ENCODE measurements around the gene VASP.
A peak's percentile ranks its signal among the peaks of the same experiment; 100 is the strongest.

The VASP gene

DNA sequence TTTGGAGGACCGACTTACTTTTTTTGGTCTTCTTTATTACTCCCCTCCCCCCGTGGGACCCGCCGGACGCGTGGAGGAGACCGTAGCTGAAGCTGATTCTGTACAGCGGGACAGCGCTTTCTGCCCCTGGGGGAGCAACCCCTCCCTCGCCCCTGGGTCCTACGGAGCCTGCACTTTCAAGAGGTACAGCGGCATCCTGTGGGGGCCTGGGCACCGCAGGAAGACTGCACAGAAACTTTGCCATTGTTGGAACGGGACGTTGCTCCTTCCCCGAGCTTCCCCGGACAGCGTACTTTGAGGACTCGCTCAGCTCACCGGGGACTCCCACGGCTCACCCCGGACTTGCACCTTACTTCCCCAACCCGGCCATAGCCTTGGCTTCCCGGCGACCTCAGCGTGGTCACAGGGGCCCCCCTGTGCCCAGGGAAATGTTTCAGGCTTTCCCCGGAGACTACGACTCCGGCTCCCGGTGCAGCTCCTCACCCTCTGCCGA, 39.1 kb upstream of the VASP start:
- WGBS, 2 experiments, result 2 to 4% methylated on average over 31 of the region's 31 CpGs
- peaks cover 5% of the 10 kb centered on the region for H3K4me1 ChIP-seq (ENCODE audit: control insufficient read depth, insufficient read depth, low read length)
- peak overlapping the region; percentile 55 for H3K4me3 ChIP-seq (ENCODE audit: insufficient read depth, low read depth, low read length)
- H3K27ac ChIP-seq (ENCODE audit: insufficient read depth, low read depth, low read length, poor library complexity, severe bottlenecking), result peak overlapping the region; percentile 18
- H3K9me3 ChIP-seq (ENCODE audit: control insufficient read depth, low read length), result no peaks in the 10 kb centered on the region
- no peaks in the 10 kb centered on the region for H3K36me3 ChIP-seq (ENCODE audit: control insufficient read depth, insufficient read depth, low read length)
- peaks cover 60% of the 10 kb centered on the region for H3K27me3 ChIP-seq (ENCODE audit: control insufficient read depth, insufficient read depth, low read length, poor library complexity, severe bottlenecking)

- Histone ChIP-seq H3K4me3 (ENCODE audit: insufficient read depth, low read depth, low read length) (peak overlapping the region; percentile 55), H3K36me3 (ENCODE audit: control insufficient read depth, insufficient read depth, low read length) (no peaks in the 10 kb centered on the region), H3K27me3 (ENCODE audit: control insufficient read depth, insufficient read depth, low read length, poor library complexity, severe bottlenecking) (peaks cover 66% of the 10 kb centered on the region), H3K9me3 (ENCODE audit: control insufficient read depth, low read length) (no peaks in the 10 kb centered on the region), H3K4me1 (ENCODE audit: control insufficient read depth, insufficient read depth, low read length) (peaks cover 5% of the 10 kb centered on the region), H3K27ac (ENCODE audit: insufficient read depth, low read depth, low read length, poor library complexity, severe bottlenecking) (peak overlapping the region; percentile 18)
- WGBS, 2 experiments, result 1% methylated on average over 19 of the region's 19 CpGs
Observed at GRCh38 chr19:45468803-45469131, 38.5 kb upstream of the VASP start.

DNA sequence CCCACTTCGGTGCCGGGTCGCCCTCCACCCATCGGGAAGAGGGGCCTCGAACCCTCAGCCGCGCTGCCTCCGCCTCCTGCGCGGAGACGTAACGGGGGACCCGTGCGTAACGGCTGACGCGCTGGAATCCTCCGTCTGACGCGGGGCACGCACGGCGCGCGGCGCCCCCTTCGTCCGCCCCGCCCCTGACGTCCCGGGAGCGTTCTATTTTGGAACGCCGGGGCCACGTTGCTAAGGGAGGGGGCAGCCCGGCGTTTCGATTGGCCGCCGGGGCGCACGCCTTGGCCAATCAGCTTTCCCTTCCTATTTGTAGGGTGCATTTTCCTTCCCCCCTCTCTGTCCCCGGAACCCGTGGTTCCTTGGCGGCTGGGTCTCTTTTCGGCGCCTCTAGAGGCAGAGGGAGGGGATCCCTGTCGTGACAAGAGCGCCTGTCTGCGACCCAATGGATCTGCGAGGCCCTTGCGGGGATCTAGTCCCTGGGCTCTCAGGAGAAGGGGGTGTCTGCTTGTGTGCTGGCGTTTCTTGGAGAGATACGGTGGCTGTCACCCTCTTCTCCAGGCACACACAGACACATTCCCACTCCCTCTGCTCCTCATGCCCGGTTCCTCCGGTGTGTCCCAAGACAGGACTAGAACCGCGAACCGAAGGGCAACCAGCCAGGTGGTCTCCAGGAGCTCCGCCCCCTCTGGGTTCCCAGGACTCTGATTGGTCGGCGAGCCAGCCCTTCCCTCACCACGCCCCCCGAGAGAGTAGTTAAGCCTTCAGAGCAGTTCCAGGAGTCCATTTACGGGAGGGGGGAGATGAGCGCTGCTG, 37.9 kb upstream of the VASP start:
- WGBS, 2 experiments, result 0% methylated on average over 66 of the region's 66 CpGs
- Histone ChIP-seq H3K4me1 (ENCODE audit: control insufficient read depth, insufficient read depth, low read length) (peaks cover 5% of the 10 kb centered on the region), H3K27me3 (ENCODE audit: control insufficient read depth, insufficient read depth, low read length, poor library complexity, severe bottlenecking) (peaks cover 70% of the 10 kb centered on the region), H3K36me3 (ENCODE audit: control insufficient read depth, insufficient read depth, low read length) (no peaks in the 10 kb centered on the region), H3K27ac (ENCODE audit: insufficient read depth, low read depth, low read length, poor library complexity, severe bottlenecking) (peak overlapping the region; percentile 94), H3K4me3 (ENCODE audit: insufficient read depth, low read depth, low read length) (peak overlapping the region; percentile 55), H3K9me3 (ENCODE audit: control insufficient read depth, low read length) (no peaks in the 10 kb centered on the region)

- Histone ChIP-seq H3K4me1 (ENCODE audit: control insufficient read depth, insufficient read depth, low read length) (peaks cover 5% of the 10 kb centered on the region), H3K36me3 (ENCODE audit: control insufficient read depth, insufficient read depth, low read length) (no peaks in the 10 kb centered on the region), H3K27me3 (ENCODE audit: control insufficient read depth, insufficient read depth, low read length, poor library complexity, severe bottlenecking) (peaks cover 71% of the 10 kb centered on the region), H3K9me3 (ENCODE audit: control insufficient read depth, low read length) (no peaks in the 10 kb centered on the region), H3K4me3 (ENCODE audit: insufficient read depth, low read depth, low read length) (peak overlapping the region; percentile 55), H3K27ac (ENCODE audit: insufficient read depth, low read depth, low read length, poor library complexity, severe bottlenecking) (no peak overlapping the region)
- 58 to 61% methylated on average over 30 to 32 of the region's 33 CpGs for WGBS, 2 experiments
Observed at GRCh38 chr19:45469945-45470761, 37.1 kb upstream of the VASP start.

GRCh38 chr19:45470762-45471081, 36.6 kb upstream of the VASP start:
- WGBS, 2 experiments, result 93% methylated on average over 15 of the region's 15 CpGs
- no peaks in the 10 kb centered on the region for H3K36me3 ChIP-seq (ENCODE audit: control insufficient read depth, insufficient read depth, low read length)
- H3K27me3 ChIP-seq (ENCODE audit: control insufficient read depth, insufficient read depth, low read length, poor library complexity, severe bottlenecking), result peaks cover 70% of the 10 kb centered on the region
- peaks cover 5% of the 10 kb centered on the region for H3K4me1 ChIP-seq (ENCODE audit: control insufficient read depth, insufficient read depth, low read length)
- H3K27ac ChIP-seq (ENCODE audit: insufficient read depth, low read depth, low read length, poor library complexity, severe bottlenecking), result no peak overlapping the region
- H3K9me3 ChIP-seq (ENCODE audit: control insufficient read depth, low read length), result no peaks in the 10 kb centered on the region
- H3K4me3 ChIP-seq (ENCODE audit: insufficient read depth, low read depth, low read length), result no peak overlapping the region

DNA sequence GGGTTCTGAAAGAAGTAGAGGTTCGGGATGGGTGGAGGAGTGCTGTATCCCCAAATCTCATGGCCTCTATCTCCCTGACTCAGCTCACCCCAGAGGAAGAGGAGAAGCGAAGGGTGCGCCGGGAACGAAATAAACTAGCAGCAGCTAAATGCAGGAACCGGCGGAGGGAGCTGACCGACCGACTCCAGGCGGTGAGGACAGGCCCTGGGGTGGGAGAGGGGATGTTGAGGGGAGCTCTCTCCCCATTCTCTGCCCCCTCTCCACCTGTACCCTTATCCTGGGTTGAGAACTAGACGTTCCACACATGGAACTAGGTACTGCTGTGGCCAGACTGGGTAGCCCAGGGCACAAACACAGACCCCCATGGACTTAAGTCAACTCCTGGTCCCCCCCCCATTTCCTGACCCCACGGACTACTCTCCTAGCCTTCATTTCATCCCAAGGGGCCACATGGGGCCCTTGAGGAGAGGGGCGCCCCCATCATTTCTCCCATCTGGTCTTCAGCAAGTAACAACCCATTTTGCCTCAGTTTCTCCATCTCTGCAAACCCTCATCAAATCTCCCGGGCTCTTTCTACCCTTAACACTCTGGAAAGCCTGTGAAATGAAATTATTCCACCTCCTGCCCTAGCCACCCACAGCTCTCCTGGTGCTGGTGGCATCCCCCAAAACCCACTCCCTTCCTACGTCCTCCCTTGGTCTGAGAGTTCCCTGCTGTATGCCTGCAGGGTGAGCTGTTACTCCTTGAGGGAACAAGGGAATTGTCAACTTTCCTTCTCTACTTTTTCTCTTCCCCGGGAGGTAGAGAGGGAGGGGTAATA, 36.0 kb upstream of the VASP start:
- WGBS, 2 experiments, result 84 to 85% methylated on average over 15 to 16 of the region's 16 CpGs
- H3K4me3 ChIP-seq (ENCODE audit: insufficient read depth, low read depth, low read length), result no peak overlapping the region
- H3K9me3 ChIP-seq (ENCODE audit: control insufficient read depth, low read length), result no peaks in the 10 kb centered on the region
- H3K36me3 ChIP-seq (ENCODE audit: control insufficient read depth, insufficient read depth, low read length), result no peaks in the 10 kb centered on the region
- H3K27ac ChIP-seq (ENCODE audit: insufficient read depth, low read depth, low read length, poor library complexity, severe bottlenecking), result no peak overlapping the region
- peaks cover 72% of the 10 kb centered on the region for H3K27me3 ChIP-seq (ENCODE audit: control insufficient read depth, insufficient read depth, low read length, poor library complexity, severe bottlenecking)
- peaks cover 5% of the 10 kb centered on the region for H3K4me1 ChIP-seq (ENCODE audit: control insufficient read depth, insufficient read depth, low read length)

- no peaks in the 10 kb centered on the region for H3K9me3 ChIP-seq (ENCODE audit: control insufficient read depth, low read length)
- H3K4me1 ChIP-seq (ENCODE audit: control insufficient read depth, insufficient read depth, low read length), result peaks cover 5% of the 10 kb centered on the region
- no peak overlapping the region for H3K27ac ChIP-seq (ENCODE audit: insufficient read depth, low read depth, low read length, poor library complexity, severe bottlenecking)
- H3K27me3 ChIP-seq (ENCODE audit: control insufficient read depth, insufficient read depth, low read length, poor library complexity, severe bottlenecking), result peaks cover 71% of the 10 kb centered on the region
- H3K36me3 ChIP-seq (ENCODE audit: control insufficient read depth, insufficient read depth, low read length), result no peaks in the 10 kb centered on the region
- WGBS, 2 experiments, result 81 to 83% methylated on average over 7 of the region's 7 CpGs
- H3K4me3 ChIP-seq (ENCODE audit: insufficient read depth, low read depth, low read length), result no peak overlapping the region
Observed at GRCh38 chr19:45471931-45472562, 35.2 kb upstream of the VASP start.

DNA sequence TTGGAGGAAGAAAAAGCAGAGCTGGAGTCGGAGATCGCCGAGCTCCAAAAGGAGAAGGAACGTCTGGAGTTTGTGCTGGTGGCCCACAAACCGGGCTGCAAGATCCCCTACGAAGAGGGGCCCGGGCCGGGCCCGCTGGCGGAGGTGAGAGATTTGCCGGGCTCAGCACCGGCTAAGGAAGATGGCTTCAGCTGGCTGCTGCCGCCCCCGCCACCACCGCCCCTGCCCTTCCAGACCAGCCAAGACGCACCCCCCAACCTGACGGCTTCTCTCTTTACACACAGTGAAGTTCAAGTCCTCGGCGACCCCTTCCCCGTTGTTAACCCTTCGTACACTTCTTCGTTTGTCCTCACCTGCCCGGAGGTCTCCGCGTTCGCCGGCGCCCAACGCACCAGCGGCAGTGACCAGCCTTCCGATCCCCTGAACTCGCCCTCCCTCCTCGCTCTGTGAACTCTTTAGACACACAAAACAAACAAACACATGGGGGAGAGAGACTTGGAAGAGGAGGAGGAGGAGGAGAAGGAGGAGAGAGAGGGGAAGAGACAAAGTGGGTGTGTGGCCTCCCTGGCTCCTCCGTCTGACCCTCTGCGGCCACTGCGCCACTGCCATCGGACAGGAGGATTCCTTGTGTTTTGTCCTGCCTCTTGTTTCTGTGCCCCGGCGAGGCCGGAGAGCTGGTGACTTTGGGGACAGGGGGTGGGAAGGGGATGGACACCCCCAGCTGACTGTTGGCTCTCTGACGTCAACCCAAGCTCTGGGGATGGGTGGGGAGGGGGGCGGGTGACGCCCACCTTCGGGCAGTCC, 34.5 kb upstream of the VASP start:
- peaks cover 5% of the 10 kb centered on the region for H3K4me1 ChIP-seq (ENCODE audit: control insufficient read depth, insufficient read depth, low read length)
- WGBS, 2 experiments, result 43 to 47% methylated on average over 39 to 41 of the region's 44 CpGs
- H3K4me3 ChIP-seq (ENCODE audit: insufficient read depth, low read depth, low read length), result no peak overlapping the region
- H3K9me3 ChIP-seq (ENCODE audit: control insufficient read depth, low read length), result no peaks in the 10 kb centered on the region
- peaks cover 73% of the 10 kb centered on the region for H3K27me3 ChIP-seq (ENCODE audit: control insufficient read depth, insufficient read depth, low read length, poor library complexity, severe bottlenecking)
- no peaks in the 10 kb centered on the region for H3K36me3 ChIP-seq (ENCODE audit: control insufficient read depth, insufficient read depth, low read length)
- H3K27ac ChIP-seq (ENCODE audit: insufficient read depth, low read depth, low read length, poor library complexity, severe bottlenecking), result no peak overlapping the region

GRCh38 chr19:45473367-45473681, 34.0 kb upstream of the VASP start:
- WGBS, 2 experiments, result 61 to 62% methylated on average over 3 to 4 of the region's 5 CpGs
- H3K27ac ChIP-seq (ENCODE audit: insufficient read depth, low read depth, low read length, poor library complexity, severe bottlenecking), result no peak overlapping the region
- no peak overlapping the region for H3K4me3 ChIP-seq (ENCODE audit: insufficient read depth, low read depth, low read length)
- no peaks in the 10 kb centered on the region for H3K9me3 ChIP-seq (ENCODE audit: control insufficient read depth, low read length)
- H3K27me3 ChIP-seq (ENCODE audit: control insufficient read depth, insufficient read depth, low read length, poor library complexity, severe bottlenecking), result peaks cover 67% of the 10 kb centered on the region
- H3K4me1 ChIP-seq (ENCODE audit: control insufficient read depth, insufficient read depth, low read length), result peaks cover 4% of the 10 kb centered on the region
- H3K36me3 ChIP-seq (ENCODE audit: control insufficient read depth, insufficient read depth, low read length), result no peaks in the 10 kb centered on the region
